Posterior cingulate gyrus (tissue), 11 donors: ENCODE results near the gene PRPSAP1.
A peak's percentile ranks its signal among the peaks of the same experiment; 100 is the strongest.

Source experiments
- DNase-seq, 10 donors: peaks; one replicate each; pipeline versions ENCODE4 v3.0.0 to v3.0.0-alpha.2; 2020 to 2021; ENCODE audit warnings: mixed read lengths in 3 of 10
- intact Hi-C: fragments of 100-400 bp; cut with DNase I; formaldehyde crosslinking; loops from one replicate; pipeline ENCODE4 v1.15.1; 2023

PRPSAP1 gene

GRCh38 chr17:76353599-76354316 lies at the start of gene PRPSAP1:
TSS of gene PRPSAP1 (minus strand) at chr17:76353916. CDS start at chr17:76353703, 213 bp downstream.
- DNase-seq, result peak; percentile 79 to 98 (median 86)
- intact Hi-C loops, result loop anchor here (1.0 kb wide), 1 partner anchor 281 kb away; the partner anchor contains the start of gene SRP68

- intact Hi-C loops, result no loop called here
Observed at GRCh38 chr17:76402711-76403110, 49.0 kb upstream of the PRPSAP1 start.

GRCh38 chr17:76399175-76400172 lies 45.8 kb upstream of the PRPSAP1 start:
- DNase-seq, result no peak
- intact Hi-C loops, result no loop called here

More at GRCh38 chr17:76402711-76403110, 49.0 kb upstream of the PRPSAP1 start:
- DNase-seq, result peak in 2 of 10 donors; percentile 35 to 68

GRCh38 chr17:76398523-76399174 lies 44.9 kb upstream of the PRPSAP1 start:
- intact Hi-C loops, result loop anchor here (1.0 kb wide), 1 partner anchor 95 kb away; no protein-coding TSS in a partner anchor
- no peak for DNase-seq

GRCh38 chr17:76397687-76398522 lies 44.2 kb upstream of the PRPSAP1 start:
- intact Hi-C loops, result loop anchor here (1.0 kb wide), 1 partner anchor 95 kb away; no protein-coding TSS in a partner anchor
- DNase-seq, result peak; percentile 80 to 98 (median 94)

- intact Hi-C loops, result no loop called here
- no peak for DNase-seq
Observed at GRCh38 chr17:76397184-76397583, 43.5 kb upstream of the PRPSAP1 start.

- intact Hi-C loops, result no loop called here
- DNase-seq, result no peak
Observed at GRCh38 chr17:76395980-76396379, 42.3 kb upstream of the PRPSAP1 start.

- DNase-seq, result no peak
- intact Hi-C loops, result no loop called here
Observed at GRCh38 chr17:76394166-76394565, 40.5 kb upstream of the PRPSAP1 start.

GRCh38 chr17:76391200-76391715 lies 37.5 kb upstream of the PRPSAP1 start:
- intact Hi-C loops, result no loop called here
- no peak for DNase-seq

GRCh38 chr17:76390003-76390421 lies 36.3 kb upstream of the PRPSAP1 start:
- no peak for DNase-seq
- intact Hi-C loops, result no loop called here

- no peak for DNase-seq
- intact Hi-C loops, result no loop called here
Observed at GRCh38 chr17:76388966-76389888, 35.5 kb upstream of the PRPSAP1 start.

GRCh38 chr17:76386966-76387765 lies 33.5 kb upstream of the PRPSAP1 start:
- DNase-seq, result no peak
- intact Hi-C loops, result no loop called here

GRCh38 chr17:76385892-76386786 lies 32.4 kb upstream of the PRPSAP1 start:
- intact Hi-C loops, result no loop called here

GRCh38 chr17:76384987-76385891 lies 31.5 kb upstream of the PRPSAP1 start:
- DNase-seq, result no peak
- intact Hi-C loops, result no loop called here

More at GRCh38 chr17:76385892-76386786, 32.4 kb upstream of the PRPSAP1 start:
- DNase-seq, result peak in 5 of 10 donors; percentile 44 to 81 (median 60)

GRCh38 chr17:76384222-76384986 lies 30.7 kb upstream of the PRPSAP1 start, which contains the start of gene SPHK1:
TSS of gene SPHK1 (plus strand) at chr17:76384609. CDS start at chr17:76385645, 1,036 bp downstream.
- intact Hi-C loops, result no loop called here
- no peak for DNase-seq
